ENCODE measurements around the gene SLC24A5. TPM values are rescaled to one million over a fixed set of nuclear protein-coding genes. Genes with fewer than 3 reads are reported as not detected.

SLC24A5 gene
- total RNA-seq, 2 donors from 2014 or later, result not detected

GRCh38 chr15:48178648-48178931, 57.8 kb downstream of the SLC24A5 start:
- Mint-ChIP-seq H3K36me3 (ENCODE audit: low read depth) (peaks cover 6% of the 10 kb centered on the region), H3K9me3 (no peaks in the 10 kb centered on the region), H3K4me1 (peaks cover 3% of the 10 kb centered on the region), H3K27ac (no peak overlapping the region), H3K27me3 (ENCODE audit: insufficient read depth) (peaks cover 3% of the 10 kb centered on the region), H3K4me3 (peak overlapping the region; percentile 73)
- H3K4me3 ChIP-seq (ENCODE audit: low read length), result peak overlapping the region; percentile 84
- H3K9me3 ChIP-seq (ENCODE audit: control insufficient read depth, low read length), result no peaks in the 10 kb centered on the region
- no peaks in the 10 kb centered on the region for H3K27me3 ChIP-seq (ENCODE audit: control insufficient read depth, insufficient read depth, low read length, poor library complexity, severe bottlenecking)
- WGBS, 2 experiments (ENCODE audit: insufficient coverage in 1 of 2, insufficient read length in 1 of 2), result 70% methylated on average over 1 of the region's 1 CpG; no CpG with 5 or more reads in 1 of the 2 experiments
- peak overlapping the region; percentile 97 for H3K27ac ChIP-seq (ENCODE audit: low read depth, low read length)
- TF ChIP-seq CTCF (conservative IDR thresholded peaks at IDR 0.05), result no peak
- peak overlapping the region; percentile 76 for H3K9ac ChIP-seq (ENCODE audit: extremely low read depth, low read length, poor library complexity, severe bottlenecking)
- DNase-seq, result no peak
- H3K36me3 ChIP-seq (ENCODE audit: control insufficient read depth, insufficient read depth, low read length), result no peaks in the 10 kb centered on the region
- H3K4me1 ChIP-seq (ENCODE audit: control insufficient read depth, insufficient read depth, low read length), result peaks cover 3% of the 10 kb centered on the region

- Histone ChIP-seq H3K9ac (ENCODE audit: extremely low read depth, low read length, poor library complexity, severe bottlenecking) (no peak overlapping the region), H3K36me3 (ENCODE audit: control insufficient read depth, insufficient read depth, low read length) (no peaks in the 10 kb centered on the region), H3K9me3 (ENCODE audit: control insufficient read depth, low read length) (no peaks in the 10 kb centered on the region), H3K27ac (ENCODE audit: low read depth, low read length) (no peak overlapping the region), H3K4me3 (ENCODE audit: low read length) (no peak overlapping the region), H3K4me1 (ENCODE audit: control insufficient read depth, insufficient read depth, low read length) (no peaks in the 10 kb centered on the region), H3K27me3 (ENCODE audit: control insufficient read depth, insufficient read depth, low read length, poor library complexity, severe bottlenecking) (no peaks in the 10 kb centered on the region)
- Mint-ChIP-seq H3K27me3 (ENCODE audit: insufficient read depth) (no peaks in the 10 kb centered on the region), H3K4me1 (peaks cover 3% of the 10 kb centered on the region), H3K9me3 (no peaks in the 10 kb centered on the region), H3K4me3 (no peak overlapping the region), H3K27ac (no peak overlapping the region), H3K36me3 (ENCODE audit: low read depth) (no peaks in the 10 kb centered on the region)
- 84 to 94% methylated on average over 1 to 2 of the region's 2 CpGs for WGBS, 2 experiments (ENCODE audit: insufficient coverage in 1 of 2, insufficient read length in 1 of 2)
- no peak for DNase-seq
- no peak for TF ChIP-seq CTCF (conservative IDR thresholded peaks at IDR 0.05)
Measured at GRCh38 chr15:48182749-48183148, 62.0 kb downstream of the SLC24A5 start.

GRCh38 chr15:48185529-48185928, 64.7 kb downstream of the SLC24A5 start:
- Mint-ChIP-seq H3K36me3 (ENCODE audit: low read depth) (no peaks in the 10 kb centered on the region), H3K27ac (no peak overlapping the region), H3K27me3 (ENCODE audit: insufficient read depth) (no peaks in the 10 kb centered on the region), H3K4me3 (no peak overlapping the region), H3K4me1 (peaks cover 4% of the 10 kb centered on the region), H3K9me3 (no peaks in the 10 kb centered on the region)
- no peaks in the 10 kb centered on the region for H3K36me3 ChIP-seq (ENCODE audit: control insufficient read depth, insufficient read depth, low read length)
- H3K4me3 ChIP-seq (ENCODE audit: low read length), result no peak overlapping the region
- no peaks in the 10 kb centered on the region for H3K27me3 ChIP-seq (ENCODE audit: control insufficient read depth, insufficient read depth, low read length, poor library complexity, severe bottlenecking)
- no peaks in the 10 kb centered on the region for H3K4me1 ChIP-seq (ENCODE audit: control insufficient read depth, insufficient read depth, low read length)
- TF ChIP-seq CTCF (conservative IDR thresholded peaks at IDR 0.05), result no peak
- no peak for DNase-seq
- H3K27ac ChIP-seq (ENCODE audit: low read depth, low read length), result no peak overlapping the region
- H3K9ac ChIP-seq (ENCODE audit: extremely low read depth, low read length, poor library complexity, severe bottlenecking), result no peak overlapping the region
- H3K9me3 ChIP-seq (ENCODE audit: control insufficient read depth, low read length), result no peaks in the 10 kb centered on the region
- 83 to 92% methylated on average over 2 to 3 of the region's 3 CpGs for WGBS, 2 experiments (ENCODE audit: insufficient coverage in 1 of 2, insufficient read length in 1 of 2)
